WTC11 (cell line): ENCODE results near the gene MECP2. TPM values are rescaled to one million over a fixed set of nuclear protein-coding genes. Genes with fewer than 3 reads are reported as not detected.

Experiments used
- ATAC-seq: fragments of 200-7000 bp; cut with Tn5 transposase; 2 replicates; pipeline ENCODE4 v1.10.0; 2021; ENCODE audit warnings: mild to moderate bottlenecking, moderate library complexity
- CTCF ChIA-PET: fragments of 300-600 bp; sonication (Branson Sonifier 250); formaldehyde crosslinking; loops from one replicate; lab custom pipeline; 2021; ENCODE audit warnings: antibody characterized with exemption; lab: Charles Lee
- POLR2A ChIA-PET: fragments of 350-600 bp; sonication (Branson Sonifier 250); formaldehyde crosslinking; loops from one replicate; lab custom pipeline; 2021; ENCODE audit warnings: antibody characterized with exemption; lab: Charles Lee
- DNase-seq: peaks from one replicate; pipeline ENCODE4 v3.0.0; 2021; ENCODE audit warnings: low spot score
- H3K27ac Mint-ChIP-seq: 2 replicates; pipeline ENCODE4 v1.8.0; 2021; ENCODE audit warnings: mixed read lengths
- H3K27me3 Mint-ChIP-seq: 2 replicates; pipeline ENCODE4 v1.8.0; 2021; ENCODE audit warnings: low read depth, mild to moderate bottlenecking, moderate library complexity, mixed read lengths
- H3K36me3 Mint-ChIP-seq: 2 replicates; pipeline ENCODE4 v1.8.0; 2021; ENCODE audit warnings: mixed read lengths
- H3K4me1 Mint-ChIP-seq: 2 replicates; pipeline ENCODE4 v1.8.0; 2022; ENCODE audit warnings: mixed read lengths
- H3K4me3 Mint-ChIP-seq: 2 replicates; pipeline ENCODE4 v1.8.0; 2021; ENCODE audit warnings: mild to moderate bottlenecking, moderate library complexity, mixed read lengths
- H3K9me3 Mint-ChIP-seq: 2 replicates; pipeline ENCODE4 v1.8.0; 2021; ENCODE audit warnings: mixed read lengths
- AR ChIP-seq: fragments of 250-450 bp; sonication (Bioruptor Pico); IDR thresholded peaks from 2 replicates; pipeline ENCODE4 v1.9.0; 2021; ENCODE audit warnings: mild to moderate bottlenecking
- ARID4B ChIP-seq: sonication (generic); formaldehyde crosslinking; IDR thresholded peaks from 2 replicates; pipeline ENCODE4 v1.8.0; 2023; ENCODE audit warnings: missing genetic modification reagents, mild to moderate bottlenecking, borderline replicate concordance
- CTCF ChIP-seq: fragments of 200-600 bp; IDR thresholded peaks from 2 replicates; pipeline ENCODE4 v1.8.0; 2022; ENCODE audit warnings: antibody characterized with exemption
- FOXK1 ChIP-seq: sonication (generic); formaldehyde crosslinking; IDR thresholded peaks from 2 replicates; pipeline ENCODE4 v1.8.0; 2022; ENCODE audit warnings: mild to moderate bottlenecking, moderate library complexity, missing genetic modification reagents
- IRF2 ChIP-seq: sonication (generic); formaldehyde crosslinking; IDR thresholded peaks from 2 replicates; pipeline ENCODE4 v1.8.0; 2022; ENCODE audit warnings: low read depth, missing genetic modification reagents, borderline replicate concordance
- JUN ChIP-seq: sonication (generic); formaldehyde crosslinking; IDR thresholded peaks from 2 replicates; pipeline ENCODE4 v1.8.0; 2023; ENCODE audit warnings: mild to moderate bottlenecking, missing genetic modification reagents
- MLX ChIP-seq: sonication (generic); formaldehyde crosslinking; IDR thresholded peaks from 2 replicates; pipeline ENCODE4 v1.8.1; 2023; ENCODE audit warnings: mild to moderate bottlenecking, missing genetic modification reagents, moderate library complexity
- MXD4 ChIP-seq: fragments of 250-450 bp; sonication (Bioruptor Pico); IDR thresholded peaks from 2 replicates; pipeline ENCODE4 v1.8.0; 2021; ENCODE audit warnings: mild to moderate bottlenecking, moderate library complexity, borderline replicate concordance
- MYBL2 ChIP-seq: sonication (generic); formaldehyde crosslinking; IDR thresholded peaks from 2 replicates; pipeline ENCODE4 v1.8.1; 2023; ENCODE audit warnings: mild to moderate bottlenecking, moderate library complexity, missing genetic modification reagents
- NFE2L1 ChIP-seq: sonication (generic); formaldehyde crosslinking; IDR thresholded peaks from 2 replicates; pipeline ENCODE4 v1.8.1; 2023; ENCODE audit warnings: missing genetic modification reagents
- RELA ChIP-seq: sonication (generic); formaldehyde crosslinking; IDR thresholded peaks from 2 replicates; pipeline ENCODE4 v1.8.1; 2022; ENCODE audit warnings: missing genetic modification reagents, mild to moderate bottlenecking, borderline replicate concordance
- SP1 ChIP-seq: sonication (generic); formaldehyde crosslinking; conservative IDR thresholded peaks from 2 replicates; pipeline ENCODE4 v1.8.1; 2022; ENCODE audit warnings: missing genetic modification reagents
- TCF7 ChIP-seq: sonication (generic); formaldehyde crosslinking; IDR thresholded peaks from 2 replicates; pipeline ENCODE4 v1.8.0; 2022; ENCODE audit warnings: mild to moderate bottlenecking, low read depth, missing genetic modification reagents, moderate library complexity
- USF1 ChIP-seq: sonication (generic); formaldehyde crosslinking; IDR thresholded peaks from 2 replicates; pipeline ENCODE4 v1.8.0; 2022; ENCODE audit warnings: mild to moderate bottlenecking, missing genetic modification reagents
- ZNF423 ChIP-seq: fragments of 250-450 bp; sonication (Bioruptor Pico); IDR thresholded peaks from 2 replicates; pipeline ENCODE4 v2.1.2; 2022; ENCODE audit warnings: mild to moderate bottlenecking, moderate library complexity
- ZNF425 ChIP-seq: fragments of 250-450 bp; sonication (Bioruptor Pico); conservative IDR thresholded peaks from 2 replicates; pipeline ENCODE4 v1.9.0; 2021; ENCODE audit warnings: mild to moderate bottlenecking
- ZNF532 ChIP-seq: fragments of 250-450 bp; sonication (Bioruptor Pico); IDR thresholded peaks from 2 replicates; pipeline ENCODE4 v1.9.0; 2021; ENCODE audit warnings: mild to moderate bottlenecking, borderline replicate concordance
- ZNF671 ChIP-seq: fragments of 250-450 bp; sonication (Bioruptor Pico); IDR thresholded peaks from 2 replicates; pipeline ENCODE4 v1.8.0; 2021; ENCODE audit warnings: mild to moderate bottlenecking
- total RNA-seq: library from RNA; stranded (reverse); gene quantifications from 3 replicates; pipeline ENCODE4 v1.2.3, GENCODE V29; 2021

Gene MECP2
- total RNA-seq, 1 experiment from 2014 or later = 28.7 TPM

GRCh38 chrX:154082396-154083125, 15.0 kb downstream of the MECP2 start (continued):
- TF ChIP-seq AR (CRISPR knock-in tag) = no peak
- TF ChIP-seq, all 79 proteins: peak for 0

- Mint-ChIP-seq H3K27me3 (no peaks in the 10 kb centered on the region), H3K27ac (no peak overlapping the region; the same call in 1 of the 2 replicates), H3K4me1 (peaks cover 23% of the 10 kb centered on the region), H3K4me3 (no peak overlapping the region), H3K9me3 (no peaks in the 10 kb centered on the region), H3K36me3 (peaks cover 13% of the 10 kb centered on the region)
- POLR2A ChIA-PET = no interaction called here
- no peak for DNase-seq
- CTCF ChIA-PET = no interaction called here
- no peak for ATAC-seq
- no peak for TF ChIP-seq SP1
- no peak for TF ChIP-seq MYBL2 (CRISPR knock-in tag)
- no peak for TF ChIP-seq ARID4B
- no peak for TF ChIP-seq NFE2L1 (CRISPR knock-in tag)
- no peak for TF ChIP-seq CTCF
- no peak for TF ChIP-seq JUN (CRISPR knock-in tag)
- no peak for TF ChIP-seq MLX (CRISPR knock-in tag)
- no peak for TF ChIP-seq ZNF532 (CRISPR knock-in tag)
- no peak for TF ChIP-seq MXD4 (CRISPR knock-in tag)
- no peak for TF ChIP-seq USF1 (CRISPR knock-in tag)
- TF ChIP-seq ZNF425 (CRISPR knock-in tag) = no peak
- TF ChIP-seq TCF7 (CRISPR knock-in tag) = no peak
- TF ChIP-seq IRF2 (CRISPR knock-in tag) = no peak
- TF ChIP-seq FOXK1 (CRISPR knock-in tag) = no peak
- TF ChIP-seq RELA (CRISPR knock-in tag) = no peak
- TF ChIP-seq ZNF423 (CRISPR knock-in tag) = no peak
- TF ChIP-seq ZNF671 (CRISPR knock-in tag) = no peak
Measured at GRCh38 chrX:154077101-154077500, 20.4 kb downstream of the MECP2 start.
